Dendritic cell treated with granulocyte-macrophage colony-stimulating factor and Interleukin-4, amounts not matched to agents 40 ng/mL and 50 ng/mL, for 4 days (primary cell): ENCODE results near the gene LIPE.

ENCODE experiments used
- H3K27ac Mint-ChIP-seq: one replicate; pipeline ENCODE4 v1.8.0; 2022; ENCODE audit warnings: mild to moderate bottlenecking, mixed read lengths
- H3K27me3 Mint-ChIP-seq: one replicate; pipeline ENCODE4 v1.8.0; 2022; ENCODE audit warnings: mild to moderate bottlenecking, mixed read lengths
- H3K36me3 Mint-ChIP-seq: one replicate; pipeline ENCODE4 v1.8.0; 2022; ENCODE audit warnings: low read depth, mixed read lengths
- H3K4me1 Mint-ChIP-seq: one replicate; pipeline ENCODE4 v1.8.0; 2022; ENCODE audit warnings: low read depth, mixed read lengths
- H3K4me3 Mint-ChIP-seq: one replicate; pipeline ENCODE4 v1.8.0; 2022; ENCODE audit warnings: mild to moderate bottlenecking, moderate library complexity, mixed read lengths
- H3K9me3 Mint-ChIP-seq: one replicate; pipeline ENCODE4 v1.8.0; 2022; ENCODE audit warnings: mixed read lengths
- intact Hi-C: fragments of 100-400 bp; cut with micrococcal nuclease; formaldehyde crosslinking; loops from one replicate; pipeline ENCODE4 v1.15.0; 2022

The LIPE gene

DNA sequence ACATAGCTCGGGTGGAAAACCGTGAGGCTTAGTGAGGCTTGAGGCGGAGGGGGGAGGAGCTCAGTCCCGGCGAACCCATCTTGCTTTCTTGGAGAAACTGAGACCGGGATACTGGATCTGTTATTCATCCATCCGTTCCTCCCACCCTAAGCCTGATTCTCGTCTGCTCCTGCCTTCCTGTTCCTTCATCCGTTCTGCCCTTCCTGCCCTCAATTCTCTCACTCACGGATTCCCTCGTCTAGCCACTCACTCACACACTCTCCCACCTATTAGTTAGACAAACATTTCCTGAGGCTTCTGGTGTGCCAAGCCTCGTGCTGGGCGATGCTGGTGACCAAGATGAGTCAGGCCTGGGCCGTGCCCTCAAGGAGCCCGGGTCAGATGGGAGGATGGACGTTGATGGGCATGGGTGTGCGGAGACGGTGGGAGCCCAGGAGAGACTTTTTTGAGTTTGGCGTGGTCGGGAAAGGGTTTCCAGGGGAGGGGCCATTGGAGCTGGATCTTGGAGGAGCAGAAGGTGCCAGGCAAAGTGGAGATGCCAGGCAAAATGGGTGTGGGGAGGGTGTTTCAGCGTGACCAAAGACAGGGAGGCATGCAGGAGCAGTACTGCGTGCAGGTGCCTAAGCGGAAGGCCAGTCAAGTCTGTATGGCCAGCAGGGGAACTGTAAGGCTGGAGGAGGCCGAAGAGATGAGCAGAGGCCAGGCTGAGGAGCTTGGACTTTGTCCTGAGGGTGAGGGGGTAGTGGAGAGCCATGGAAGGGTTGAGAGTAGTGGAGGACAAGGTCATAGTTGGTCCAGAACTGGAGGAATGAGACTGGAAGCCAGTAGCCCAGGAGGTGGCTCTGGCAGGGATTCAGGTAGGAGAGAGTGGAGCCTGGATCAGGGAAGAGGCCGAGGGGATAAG, 29.7 kb downstream of the LIPE start:
- Mint-ChIP-seq H3K36me3 (peaks cover 16% of the 10 kb centered on the region), H3K4me1 (peaks cover 50% of the 10 kb centered on the region), H3K4me3 (peak overlapping the region; percentile 84)

DNA sequence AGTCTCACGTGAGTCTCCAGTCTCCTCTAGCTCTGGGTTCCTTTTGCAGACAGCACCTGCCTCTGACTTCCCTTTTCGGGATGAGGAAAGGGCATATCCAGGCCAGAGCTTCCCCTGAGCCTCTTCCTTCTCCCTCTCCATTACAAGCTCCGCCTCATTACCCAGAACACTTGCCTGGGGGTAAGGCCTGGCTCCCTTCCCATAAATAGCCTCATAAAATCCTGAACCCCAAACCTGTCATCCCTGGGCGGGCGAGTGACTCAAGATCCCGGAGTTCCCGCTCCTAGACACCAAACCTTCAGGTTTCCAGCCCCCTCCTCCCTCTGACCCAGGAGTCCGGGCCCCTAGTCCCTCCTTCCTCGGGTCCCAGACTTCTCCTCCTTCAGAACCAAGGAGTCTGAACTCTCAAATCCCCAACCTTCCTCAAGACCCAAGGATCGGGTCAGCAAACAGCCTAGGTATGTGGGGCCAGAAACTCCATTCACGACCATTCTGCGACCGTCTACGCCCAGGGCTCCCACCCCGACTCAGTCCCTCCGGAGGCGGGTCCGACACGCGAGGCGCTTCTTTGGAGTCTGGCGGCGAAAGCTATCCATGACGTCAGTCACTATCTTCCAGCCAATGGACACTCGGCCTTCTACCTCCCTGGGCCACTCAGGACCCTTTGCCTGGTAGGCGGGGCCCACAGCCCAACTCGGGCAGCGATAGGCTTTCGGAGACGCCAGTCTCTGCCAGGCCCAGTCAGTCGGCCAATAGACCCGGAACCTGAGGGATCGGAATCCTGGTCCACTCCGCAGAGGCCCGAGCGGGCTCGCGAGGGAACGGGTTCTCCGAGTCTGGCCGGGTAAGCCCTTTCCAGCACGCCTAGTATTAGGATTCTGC, 30.6 kb downstream of the LIPE start:
- Mint-ChIP-seq H3K4me1 (peaks cover 41% of the 10 kb centered on the region), H3K27ac (peak overlapping the region; percentile 90), H3K36me3 (peaks cover 16% of the 10 kb centered on the region), H3K9me3 (no peaks in the 10 kb centered on the region), H3K27me3 (peaks cover 28% of the 10 kb centered on the region), H3K4me3 (peak overlapping the region; percentile 84)
- intact Hi-C loops: no loop called here

More for the DNA sequence above, 29.7 kb downstream of the LIPE start:
- intact Hi-C loops: no loop called here
- Mint-ChIP-seq H3K9me3 (no peaks in the 10 kb centered on the region), H3K27me3 (peaks cover 31% of the 10 kb centered on the region), H3K27ac (peak overlapping the region; percentile 90)

DNA sequence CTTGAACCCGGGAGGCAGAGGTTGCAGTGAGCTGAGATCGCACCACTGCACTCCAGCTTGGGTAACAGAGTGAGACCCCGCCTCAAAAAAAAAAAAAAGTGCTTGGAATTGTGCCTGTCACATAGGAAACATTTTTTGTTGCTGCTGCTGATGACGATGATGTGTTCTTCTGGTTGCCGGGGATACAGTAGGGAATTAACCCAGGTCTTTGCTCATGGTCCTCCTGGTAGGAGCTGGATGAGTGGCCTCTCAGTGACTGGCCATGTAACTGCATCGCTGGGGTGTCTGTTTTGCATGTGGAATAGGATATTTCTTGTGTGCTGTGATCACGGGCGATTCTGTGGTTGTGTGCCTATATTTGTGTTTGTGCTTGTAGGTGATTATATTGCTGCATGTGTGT, 32.4 kb downstream of the LIPE start:
- intact Hi-C loops: no loop called here
- H3K9me3 Mint-ChIP-seq: no peaks in the 10 kb centered on the region
- peaks cover 30% of the 10 kb centered on the region for H3K27me3 Mint-ChIP-seq

DNA sequence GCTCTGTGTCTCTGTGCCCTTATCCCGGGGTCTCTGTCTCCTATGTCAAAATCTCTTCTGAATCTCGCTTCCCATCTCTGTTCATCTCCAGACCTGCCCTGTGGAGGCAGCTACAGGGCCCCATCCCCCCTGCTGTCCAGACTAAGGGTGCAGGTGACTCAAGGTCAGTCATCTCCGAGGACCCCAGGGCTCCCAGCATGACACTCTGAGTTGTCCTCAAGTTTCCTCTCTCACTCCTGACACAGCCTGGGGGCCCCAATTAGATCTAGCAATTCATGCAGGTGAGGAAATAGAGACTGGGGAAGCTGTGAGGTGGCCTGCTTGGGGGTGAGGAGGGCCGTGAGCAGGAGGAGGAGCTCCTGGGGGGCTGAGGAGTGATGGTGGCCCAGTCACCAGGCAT, 35.0 kb downstream of the LIPE start:
- intact Hi-C loops: no loop called here
- peaks cover 14% of the 10 kb centered on the region for H3K4me1 Mint-ChIP-seq
- no peaks in the 10 kb centered on the region for H3K9me3 Mint-ChIP-seq
- H3K27me3 Mint-ChIP-seq: peaks cover 48% of the 10 kb centered on the region
- H3K36me3 Mint-ChIP-seq: peaks cover 2% of the 10 kb centered on the region
- H3K27ac Mint-ChIP-seq: no peak overlapping the region
- H3K4me3 Mint-ChIP-seq: no peak overlapping the region

More for the DNA sequence above, 32.4 kb downstream of the LIPE start:
- Mint-ChIP-seq H3K36me3 (peaks cover 8% of the 10 kb centered on the region), H3K4me3 (no peak overlapping the region), H3K27ac (no peak overlapping the region), H3K4me1 (peaks cover 33% of the 10 kb centered on the region)

DNA sequence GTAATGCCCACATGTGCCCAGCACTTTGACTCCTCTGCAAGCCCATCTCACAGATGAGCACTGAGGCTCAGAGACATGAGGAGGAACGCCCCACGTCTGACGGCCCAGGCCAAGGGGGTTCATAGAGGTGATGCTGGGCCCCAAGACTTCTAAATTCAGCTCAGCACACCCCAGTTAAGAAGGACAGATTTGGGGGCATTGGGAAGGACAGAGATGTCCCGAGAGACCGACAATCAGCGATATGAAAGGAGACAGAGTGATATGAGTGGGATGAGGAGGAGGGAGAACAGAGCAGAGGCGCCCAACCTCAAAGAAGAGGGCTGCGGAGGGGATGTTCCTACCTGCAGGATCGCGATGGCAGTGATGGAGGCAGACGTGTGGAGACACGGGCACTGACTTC, 37.3 kb downstream of the LIPE start, which contains the start of gene CNFN:
CNFN (minus strand) TSS at position 399 of the 400 bp plus-strand sequence. CDS start 1,260 bp downstream, outside the sequence.
- Mint-ChIP-seq H3K36me3 (no peaks in the 10 kb centered on the region), H3K9me3 (no peaks in the 10 kb centered on the region), H3K27me3 (peaks cover 54% of the 10 kb centered on the region), H3K4me1 (peaks cover 7% of the 10 kb centered on the region), H3K27ac (no peak within 1 kb of the TSS), H3K4me3 (no peak within 1 kb of the TSS)
- intact Hi-C loops: loop anchor here (5.0 kb wide), 1 partner anchor 42 kb away; no protein-coding TSS in a partner anchor

DNA sequence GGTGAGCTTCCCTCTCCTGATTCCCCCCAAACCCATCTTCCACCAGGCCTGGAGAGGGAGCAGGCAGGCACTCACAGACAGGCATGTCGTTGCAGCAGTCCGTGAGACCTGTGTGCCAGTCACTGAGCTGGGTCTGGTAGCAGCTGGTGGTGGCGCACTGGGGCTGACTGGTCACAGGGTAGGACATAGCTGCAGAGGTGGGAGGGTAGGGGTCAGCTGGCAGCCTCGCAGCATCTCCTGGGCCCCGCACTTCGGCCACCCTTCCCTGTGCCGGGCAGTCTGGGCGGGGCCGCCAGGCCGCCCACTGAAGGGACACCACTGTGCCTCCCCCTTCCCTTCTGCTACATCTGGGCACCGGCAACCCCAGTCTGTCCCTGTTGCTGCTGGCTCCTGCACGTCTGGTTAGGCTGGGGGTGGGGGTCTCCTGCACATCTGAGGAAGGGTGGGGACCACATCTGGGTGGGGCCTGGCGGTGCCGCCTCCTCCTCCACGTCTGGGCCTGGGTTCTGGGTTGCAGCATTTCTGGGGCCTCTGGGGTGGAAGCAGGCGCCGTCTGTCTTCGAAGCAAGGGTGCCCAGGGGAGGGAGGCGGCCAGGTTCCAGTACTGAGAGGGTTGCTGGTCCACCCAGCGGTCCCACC, 38.2 kb downstream of the LIPE start:
- H3K36me3 Mint-ChIP-seq: no peaks in the 10 kb centered on the region
- no peak overlapping the region for H3K27ac Mint-ChIP-seq
- no peaks in the 10 kb centered on the region for H3K9me3 Mint-ChIP-seq
- intact Hi-C loops: loop anchor here (5.0 kb wide), 1 partner anchor 43 kb away; no protein-coding TSS in a partner anchor
- H3K4me3 Mint-ChIP-seq: no peak overlapping the region
- peaks cover 7% of the 10 kb centered on the region for H3K4me1 Mint-ChIP-seq
- H3K27me3 Mint-ChIP-seq: peaks cover 54% of the 10 kb centered on the region

DNA sequence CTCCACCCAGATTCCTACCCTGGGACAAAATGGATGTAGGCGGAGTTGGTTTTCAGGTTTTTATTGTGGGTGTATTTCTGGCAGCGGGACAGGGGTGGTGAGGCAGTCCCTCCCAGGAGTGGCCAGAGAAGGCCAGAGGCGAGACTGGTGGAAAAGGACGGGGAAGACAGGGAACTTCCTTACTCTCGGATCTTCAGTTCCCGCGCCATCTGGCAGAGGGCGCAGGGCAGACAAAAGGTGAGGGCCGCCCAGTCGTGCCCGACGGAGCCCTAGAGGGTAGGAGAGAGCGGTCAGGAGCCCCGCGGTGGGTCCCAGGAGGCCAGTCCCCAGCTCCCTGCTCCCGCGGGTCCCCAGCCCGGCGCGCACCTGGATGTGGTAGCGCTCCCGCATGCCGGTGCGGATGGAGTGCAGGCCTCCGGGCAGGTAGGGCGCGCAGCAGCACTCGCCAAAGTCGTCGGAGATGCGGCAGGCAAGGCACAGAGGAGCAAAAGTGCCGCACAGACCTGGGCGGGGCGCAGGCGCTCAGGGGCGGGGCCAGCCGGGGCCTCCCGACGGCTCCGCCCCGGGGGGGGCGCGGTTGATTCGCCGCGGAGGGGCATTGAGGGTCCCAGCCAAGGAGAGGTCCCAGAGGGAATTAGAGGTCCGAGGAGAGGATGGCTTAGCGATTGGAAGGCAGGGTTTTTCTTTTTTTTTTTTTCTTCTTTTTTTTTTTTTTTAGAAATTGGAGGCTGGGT, 40.0 kb downstream of the LIPE start:
- H3K27ac Mint-ChIP-seq: peak overlapping the region; percentile 45
- no peaks in the 10 kb centered on the region for H3K36me3 Mint-ChIP-seq
- H3K4me3 Mint-ChIP-seq: peak overlapping the region; percentile 70
- intact Hi-C loops: loop anchor here (5.0 kb wide), 1 partner anchor 45 kb away; no protein-coding TSS in a partner anchor
- no peaks in the 10 kb centered on the region for H3K9me3 Mint-ChIP-seq
- peaks cover 7% of the 10 kb centered on the region for H3K4me1 Mint-ChIP-seq
- peaks cover 51% of the 10 kb centered on the region for H3K27me3 Mint-ChIP-seq

DNA sequence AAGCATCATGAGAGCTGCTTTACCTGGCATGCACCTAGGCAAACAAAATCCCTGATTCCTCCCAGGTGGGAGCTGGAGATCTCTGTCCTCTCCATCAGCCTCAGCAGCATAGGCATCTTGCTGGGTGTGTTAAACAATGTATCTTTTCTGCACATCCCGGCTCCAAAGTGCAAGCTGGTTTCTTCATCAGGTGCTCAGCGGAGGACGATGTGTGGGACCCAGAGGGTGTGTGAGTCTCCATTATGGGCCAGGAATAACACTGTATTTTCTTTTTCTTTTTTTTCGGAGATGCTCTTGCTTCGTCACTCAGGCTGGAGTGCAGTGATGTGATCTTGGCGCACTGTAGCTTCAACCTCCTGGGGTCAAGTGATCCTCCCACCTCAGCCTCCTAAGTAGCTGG, 47.0 kb downstream of the LIPE start:
- Mint-ChIP-seq H3K27ac (no peak overlapping the region), H3K4me1 (no peaks in the 10 kb centered on the region), H3K4me3 (no peak overlapping the region), H3K9me3 (no peaks in the 10 kb centered on the region), H3K27me3 (peaks cover 34% of the 10 kb centered on the region), H3K36me3 (peaks cover 12% of the 10 kb centered on the region)
- intact Hi-C loops: no loop called here

DNA sequence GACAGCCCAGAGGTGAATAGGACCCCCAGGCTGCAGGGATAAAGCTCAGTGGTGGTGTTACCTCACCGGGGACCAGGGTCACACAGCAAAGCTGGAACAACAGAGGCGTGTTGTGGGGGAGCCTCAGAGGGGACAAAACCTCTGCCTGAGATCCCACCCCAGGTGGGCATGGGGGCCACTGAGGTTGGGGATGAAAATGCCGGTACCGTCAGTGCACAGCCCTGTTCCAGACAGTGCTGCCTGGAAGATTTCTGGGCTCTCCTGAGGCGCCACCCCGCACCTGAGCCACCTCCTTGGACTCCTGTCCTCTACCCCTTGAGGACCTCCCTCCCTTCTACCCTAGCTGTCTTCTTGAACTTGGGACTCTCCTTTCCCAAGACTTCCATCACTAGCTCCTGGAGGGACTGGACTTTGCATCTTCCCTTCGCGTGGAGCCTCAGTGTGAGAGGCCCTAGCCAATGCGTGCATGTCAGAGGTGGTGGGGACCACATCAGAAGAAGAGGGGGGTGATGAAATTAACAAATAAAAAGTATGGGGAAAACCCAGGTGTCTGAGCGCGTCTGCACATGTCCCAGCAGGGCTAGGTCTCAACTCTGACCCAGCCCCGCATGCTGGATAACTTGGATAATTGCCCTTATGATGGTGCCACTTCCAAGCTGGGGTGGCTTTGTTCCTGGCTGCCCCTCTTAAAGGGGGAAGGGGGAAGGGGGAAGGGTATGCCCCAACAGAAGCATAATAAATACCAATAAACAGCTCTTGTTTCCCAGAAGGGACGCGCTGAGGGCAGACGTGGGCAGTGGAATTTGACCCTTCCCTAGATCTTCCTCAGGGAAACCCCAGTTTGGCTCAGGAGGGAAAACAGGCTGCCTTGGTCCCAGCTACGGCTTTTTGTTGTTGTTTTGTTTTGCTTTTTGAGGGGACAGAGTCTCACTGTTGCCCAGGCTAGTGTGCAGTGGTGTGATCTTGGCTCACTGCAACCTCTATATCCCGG, 48.7 kb downstream of the LIPE start:
- Mint-ChIP-seq H3K36me3 (peaks cover 22% of the 10 kb centered on the region), H3K4me3 (no peak overlapping the region), H3K27me3 (peaks cover 34% of the 10 kb centered on the region), H3K4me1 (no peaks in the 10 kb centered on the region), H3K9me3 (no peaks in the 10 kb centered on the region), H3K27ac (no peak overlapping the region)
- intact Hi-C loops: no loop called here

DNA sequence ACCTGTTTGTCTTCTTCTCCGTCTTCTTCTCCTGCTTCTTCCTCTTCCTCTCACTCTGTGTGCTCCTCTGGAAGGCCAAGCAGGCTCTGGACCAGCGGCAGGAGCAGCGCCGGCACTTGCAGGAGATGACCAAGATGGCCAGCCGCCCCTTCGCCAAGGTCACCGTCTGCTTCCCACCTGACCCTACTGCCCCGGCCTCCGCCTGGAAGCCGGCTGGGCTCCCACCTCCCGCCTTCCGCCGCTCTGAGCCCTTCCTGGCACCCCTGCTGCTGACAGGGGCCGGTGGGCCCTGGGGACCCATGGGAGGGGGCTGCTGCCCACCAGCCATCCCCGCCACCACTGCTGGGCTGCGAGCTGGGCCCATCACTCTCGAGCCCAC, 51.0 kb downstream of the LIPE start:
- H3K9me3 Mint-ChIP-seq: no peaks in the 10 kb centered on the region
- no peak overlapping the region for H3K4me3 Mint-ChIP-seq
- peaks cover 22% of the 10 kb centered on the region for H3K36me3 Mint-ChIP-seq
- intact Hi-C loops: no loop called here
- no peak overlapping the region for H3K27ac Mint-ChIP-seq
- peaks cover 26% of the 10 kb centered on the region for H3K27me3 Mint-ChIP-seq
- peaks cover 10% of the 10 kb centered on the region for H3K4me1 Mint-ChIP-seq

DNA sequence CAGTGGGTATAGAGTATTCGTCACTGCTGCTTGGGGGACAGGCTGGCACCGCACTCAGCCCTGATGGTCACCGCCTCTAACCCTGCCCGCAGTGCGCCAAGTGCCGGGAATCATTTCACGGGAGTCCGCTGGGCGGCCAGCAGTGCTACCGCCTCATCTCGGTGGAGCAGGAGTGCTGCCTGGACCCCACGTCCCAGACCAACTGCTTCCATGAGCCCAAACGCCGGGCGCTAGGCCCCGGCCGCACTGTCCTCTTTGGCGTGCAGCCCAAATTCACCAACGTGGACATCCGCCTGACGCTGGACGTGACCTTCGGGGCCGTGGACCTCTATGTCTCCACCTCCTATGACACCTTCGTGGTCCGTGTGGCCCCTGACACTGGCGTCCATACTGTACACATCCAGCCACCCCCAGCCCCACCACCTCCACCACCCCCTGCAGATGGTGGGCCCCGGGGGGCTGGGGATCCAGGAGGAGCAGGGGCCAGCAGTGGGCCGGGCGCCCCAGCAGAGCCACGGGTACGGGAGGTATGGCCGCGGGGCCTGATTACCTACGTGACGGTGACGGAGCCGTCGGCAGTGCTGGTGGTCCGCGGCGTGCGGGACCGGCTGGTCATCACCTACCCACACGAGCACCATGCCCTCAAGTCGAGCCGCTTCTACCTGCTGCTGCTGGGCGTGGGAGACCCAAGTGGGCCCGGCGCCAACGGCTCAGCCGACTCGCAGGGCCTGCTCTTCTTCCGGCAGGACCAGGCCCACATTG, 51.6 kb downstream of the LIPE start:
- peaks cover 15% of the 10 kb centered on the region for H3K4me1 Mint-ChIP-seq
- no peak overlapping the region for H3K27ac Mint-ChIP-seq
- intact Hi-C loops: no loop called here
- no peak overlapping the region for H3K4me3 Mint-ChIP-seq
- H3K36me3 Mint-ChIP-seq: peaks cover 22% of the 10 kb centered on the region
- H3K9me3 Mint-ChIP-seq: no peaks in the 10 kb centered on the region
- peaks cover 23% of the 10 kb centered on the region for H3K27me3 Mint-ChIP-seq
